Ishikawa (cell line): ENCODE measurements around the gene SLC24A1.

ENCODE experiments used
- CEBPB ChIP-seq: IDR thresholded peaks from 2 replicates; pipeline ENCODE4 v1.6.1; 2012
- CREB1 ChIP-seq: IDR thresholded peaks from 2 replicates; pipeline ENCODE4 v1.6.1; 2012; ENCODE audit warnings: low read depth
- EGR1 ChIP-seq: IDR thresholded peaks from 2 replicates; pipeline ENCODE4 v1.6.1; 2012
- EP300 ChIP-seq: IDR thresholded peaks from 2 replicates; pipeline ENCODE4 v1.6.1; 2012; ENCODE audit warnings: borderline replicate concordance
- FOXM1 ChIP-seq: IDR thresholded peaks from 2 replicates; pipeline ENCODE4 v1.6.1; 2012; ENCODE audit warnings: low read depth, borderline replicate concordance
- NFIC ChIP-seq: IDR thresholded peaks from 2 replicates; pipeline ENCODE4 v1.6.1; 2012
- RAD21 ChIP-seq: IDR thresholded peaks from 2 replicates; pipeline ENCODE4 v1.6.1; 2012; ENCODE audit warnings: low read depth
- REST ChIP-seq: IDR thresholded peaks from 2 replicates; pipeline ENCODE4 v1.6.1; 2012; ENCODE audit warnings: low read depth, mild to moderate bottlenecking
- TAF1 ChIP-seq: IDR thresholded peaks from 2 replicates; pipeline ENCODE4 v1.6.1; 2012; ENCODE audit warnings: low read depth, mild to moderate bottlenecking
- TCF12 ChIP-seq: IDR thresholded peaks from 2 replicates; pipeline ENCODE4 v1.6.1; 2012; ENCODE audit warnings: low read depth
- TEAD4 ChIP-seq: IDR thresholded peaks from 2 replicates; pipeline ENCODE4 v1.6.1; 2012
- YY1 ChIP-seq: IDR thresholded peaks from 2 replicates; pipeline ENCODE4 v1.6.1; 2012; ENCODE audit warnings: low read depth
- ZBTB7A ChIP-seq: IDR thresholded peaks from 2 replicates; pipeline ENCODE4 v1.6.1; 2012; ENCODE audit warnings: low read depth
- TF ChIP-seq, protein P1 (sequence below): IDR thresholded peaks from 2 replicates; pipeline ENCODE4 v1.6.1; 2012
- TF ChIP-seq, protein P2 (sequence below): IDR thresholded peaks from 2 replicates; pipeline ENCODE4 v1.6.1; 2012

SLC24A1 gene

GRCh38 chr15:65610871-65611718 is 10.6 kb upstream of the SLC24A1 start, which contains the start of gene INTS14:
INTS14 (minus strand) TSS chr15:65611131; CDS start chr15:65607380, 3,751 bp downstream.
- TF ChIP-seq CREB1 (0 out of 2 replicates have a peak, but pooled peaks have one; percentile 12), TAF1 (peak; percentile 93), CEBPB (peak; percentile 6; the same call in 1 of the 2 replicates), EGR1 (no peak), TEAD4 (no peak), ZBTB7A (peak; percentile 55; the same call in 1 of the 2 replicates), EP300 (peak; percentile 41; the same call in 1 of the 2 replicates), YY1 (peak; percentile 83), FOXM1 (no peak), NFIC (peak; percentile 44), RAD21 (peak; percentile 44; the same call in 1 of the 2 replicates), TCF12 (peak; percentile 75; the same call in 1 of the 2 replicates), REST (peak; percentile 26; the same call in 1 of the 2 replicates)
- TF ChIP-seq, protein P1, sequence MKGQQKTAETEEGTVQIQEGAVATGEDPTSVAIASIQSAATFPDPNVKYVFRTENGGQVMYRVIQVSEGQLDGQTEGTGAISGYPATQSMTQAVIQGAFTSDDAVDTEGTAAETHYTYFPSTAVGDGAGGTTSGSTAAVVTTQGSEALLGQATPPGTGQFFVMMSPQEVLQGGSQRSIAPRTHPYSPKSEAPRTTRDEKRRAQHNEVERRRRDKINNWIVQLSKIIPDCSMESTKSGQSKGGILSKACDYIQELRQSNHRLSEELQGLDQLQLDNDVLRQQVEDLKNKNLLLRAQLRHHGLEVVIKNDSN: peak; percentile 51
- TF ChIP-seq, protein P2, sequence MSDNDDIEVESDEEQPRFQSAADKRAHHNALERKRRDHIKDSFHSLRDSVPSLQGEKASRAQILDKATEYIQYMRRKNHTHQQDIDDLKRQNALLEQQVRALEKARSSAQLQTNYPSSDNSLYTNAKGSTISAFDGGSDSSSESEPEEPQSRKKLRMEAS: peak; percentile 86

DNA sequence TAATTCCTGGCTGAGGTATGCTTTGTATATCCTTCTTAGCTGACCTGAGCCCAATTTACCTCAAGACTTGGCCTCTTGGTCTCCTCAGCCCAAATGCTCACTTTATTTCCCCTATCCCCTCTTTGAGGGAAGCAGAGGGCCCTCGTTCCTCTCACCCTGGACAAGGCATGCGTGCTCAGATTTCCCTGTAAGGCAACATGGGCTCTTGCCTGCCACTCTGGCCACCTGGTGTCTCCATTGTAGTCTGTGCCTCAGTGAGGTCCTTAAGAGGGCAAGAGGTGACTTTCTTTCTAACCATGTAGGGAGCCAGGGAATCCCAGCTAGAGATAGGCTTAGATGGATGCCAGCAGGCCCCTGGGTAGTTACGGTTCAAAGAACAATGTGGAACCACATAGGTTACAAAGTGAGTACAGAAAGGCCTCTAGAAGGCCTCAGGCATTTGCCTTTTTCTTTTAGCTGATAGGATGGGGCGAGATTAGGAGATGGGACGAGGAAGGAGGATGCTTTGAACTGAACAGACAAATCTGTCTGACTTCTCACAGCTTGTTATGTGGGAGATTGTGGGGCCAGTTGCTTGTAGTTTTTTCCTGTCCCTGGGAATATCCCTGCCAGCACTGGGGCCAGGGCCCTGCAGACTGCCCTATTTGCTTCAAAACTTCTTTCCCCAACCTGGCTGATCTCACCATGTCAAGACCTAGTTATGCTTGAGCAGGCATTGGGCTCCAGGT is 9.7 kb upstream of the SLC24A1 start:
- TF ChIP-seq ZBTB7A (no peak), EGR1 (no peak), REST (no peak), YY1 (no peak), CREB1 (no peak), TAF1 (no peak), TCF12 (no peak), CEBPB (no peak), TEAD4 (no peak), EP300 (no peak), FOXM1 (no peak), NFIC (no peak)
- TF ChIP-seq, protein P1: no peak
- TF ChIP-seq, protein P2: no peak

DNA sequence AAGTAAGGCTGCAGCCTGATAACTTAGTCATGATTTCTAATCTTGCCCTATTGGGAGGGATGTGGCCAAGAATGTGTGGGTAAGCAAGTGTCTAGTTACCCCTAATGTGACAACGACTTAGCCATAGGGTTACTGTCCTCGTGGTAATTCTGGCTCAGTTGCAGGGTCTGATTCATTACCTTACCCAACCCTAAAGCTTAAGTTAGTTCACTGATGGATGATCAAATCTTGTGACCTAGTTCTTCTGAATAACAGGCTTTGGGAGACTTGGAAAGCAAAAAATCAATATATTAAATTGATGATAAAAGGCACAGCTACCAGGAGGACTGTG is 9.2 kb upstream of the SLC24A1 start:
- no peak for TF ChIP-seq CREB1
- TF ChIP-seq CEBPB: no peak
- TF ChIP-seq TAF1: no peak
- TF ChIP-seq RAD21: no peak
- no peak for TF ChIP-seq YY1
- TF ChIP-seq, protein P1: no peak
- TF ChIP-seq REST: no peak
